ENCODE results near the gene CSNK1G1. TPM values are rescaled to one million over a fixed set of nuclear protein-coding genes. Genes with fewer than 3 reads are reported as not detected.

Gene CSNK1G1
- polyA plus RNA-seq, 1 of the 3 experiments (the other 2 are of a cell fraction) = 10.2 TPM

- H4K20me1 ChIP-seq (ENCODE audit: insufficient read depth) = no peaks in the 10 kb centered on the region
- ChIA-PET CTCF (interaction anchor here (1.2 to 1.3 kb wide), 2 partner anchors 15 to 19 kb away, joined by 4 read pairs; no protein-coding TSS in a partner anchor), POLR2A (no interaction called here)
- H3K79me2 ChIP-seq (ENCODE audit: insufficient read depth) = peaks cover 72% of the 10 kb centered on the region
- H3K9ac ChIP-seq = no peak overlapping the region
- no peak overlapping the region for H3K4me2 ChIP-seq
- H3K27ac ChIP-seq (ENCODE audit: low read depth in 2 of 2, low read length in 1 of 2) = no peak overlapping the region
- no peak overlapping the region for H2AFZ ChIP-seq (ENCODE audit: low read depth)
- WGBS (ENCODE audit: low lambda C conversion rate) = 96% methylated on average over 4 of the region's 4 CpGs
- H3K36me3 ChIP-seq (replicated peaks in 1 of 2; ENCODE audit: control insufficient read depth in 1 of 2, insufficient read depth in 2 of 2, low read length in 1 of 2) = no peaks in the 10 kb centered on the region
- no peaks in the 10 kb centered on the region for H3K9me2 ChIP-seq
- TF ChIP-seq, protein P1, sequence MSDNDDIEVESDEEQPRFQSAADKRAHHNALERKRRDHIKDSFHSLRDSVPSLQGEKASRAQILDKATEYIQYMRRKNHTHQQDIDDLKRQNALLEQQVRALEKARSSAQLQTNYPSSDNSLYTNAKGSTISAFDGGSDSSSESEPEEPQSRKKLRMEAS (IDR thresholded peaks at IDR 0.05; ENCODE audit: low read depth) = no peak
- TF ChIP-seq ELF1 (IDR thresholded peaks at IDR 0.05) = no peak
- no peak for TF ChIP-seq TAF1 (IDR thresholded peaks at IDR 0.05; ENCODE audit: borderline replicate concordance, low read depth, low read length)
- peaks cover 0 to 26% of the 10 kb centered on the region in 2 experiments; a peak in 2 of 4 replicates for H3K4me1 ChIP-seq (ENCODE audit: control insufficient read depth in 1 of 2, insufficient read depth in 2 of 2, low read depth in 1 of 2, low read length in 1 of 2)
- no peaks in the 10 kb centered on the region for H3K27me3 ChIP-seq (ENCODE audit: insufficient read depth)
- H3K4me3 ChIP-seq (ENCODE audit: low read depth in 2 of 2, low read length in 1 of 2) = no peak overlapping the region
- no peak for DNase-seq
- H3K9me3 ChIP-seq = no peaks in the 10 kb centered on the region
- peaks cover 21% of the 10 kb centered on the region for H3F3A ChIP-seq (replicated peaks; ENCODE audit: insufficient read depth)
Measured at GRCh38 chr15:64235552-64235951, 120.4 kb downstream of the CSNK1G1 start.

DNA sequence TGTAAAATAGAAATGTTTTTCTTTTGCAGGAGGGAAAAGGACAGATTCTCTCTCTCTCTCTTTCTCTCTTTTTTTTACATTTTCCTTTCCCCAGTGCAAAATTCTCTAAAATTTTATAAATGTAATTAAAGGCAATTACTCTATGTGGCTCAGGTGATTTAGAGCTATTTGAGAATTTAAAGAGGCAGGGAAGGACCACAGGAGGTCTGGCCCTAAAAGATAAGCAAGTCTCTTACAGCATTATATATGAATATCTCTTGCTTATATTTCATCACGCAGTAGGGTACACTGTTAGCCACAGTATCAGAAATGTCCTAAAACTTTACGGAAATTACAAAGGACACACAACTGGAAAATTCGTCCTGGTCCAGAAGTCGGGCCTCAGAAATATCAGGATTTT lies 122.7 kb downstream of the CSNK1G1 start:
- peak overlapping the region; percentile 41; the same call in 1 of the 2 replicates for H3K9ac ChIP-seq
- no peaks in the 10 kb centered on the region for H3K27me3 ChIP-seq (ENCODE audit: insufficient read depth)
- peak overlapping the region in 1 of 2 experiments; percentile 93; a peak in 3 of 4 replicates for H3K27ac ChIP-seq (ENCODE audit: low read depth in 2 of 2, low read length in 1 of 2)
- no peaks in the 10 kb centered on the region for H3K9me2 ChIP-seq
- H2AFZ ChIP-seq (ENCODE audit: low read depth) = no peak overlapping the region
- H3K4me3 ChIP-seq (ENCODE audit: low read depth in 2 of 2, low read length in 1 of 2) = no peak overlapping the region
- no peak for TF ChIP-seq FOXM1 (IDR thresholded peaks at IDR 0.05; ENCODE audit: low read depth)
- no peak for TF ChIP-seq RFX5 (IDR thresholded peaks at IDR 0.05; ENCODE audit: low read length)
- TF ChIP-seq NRF1 (IDR thresholded peaks at IDR 0.05; ENCODE audit: low read depth, low read length) = no peak
- TF ChIP-seq, protein P2, sequence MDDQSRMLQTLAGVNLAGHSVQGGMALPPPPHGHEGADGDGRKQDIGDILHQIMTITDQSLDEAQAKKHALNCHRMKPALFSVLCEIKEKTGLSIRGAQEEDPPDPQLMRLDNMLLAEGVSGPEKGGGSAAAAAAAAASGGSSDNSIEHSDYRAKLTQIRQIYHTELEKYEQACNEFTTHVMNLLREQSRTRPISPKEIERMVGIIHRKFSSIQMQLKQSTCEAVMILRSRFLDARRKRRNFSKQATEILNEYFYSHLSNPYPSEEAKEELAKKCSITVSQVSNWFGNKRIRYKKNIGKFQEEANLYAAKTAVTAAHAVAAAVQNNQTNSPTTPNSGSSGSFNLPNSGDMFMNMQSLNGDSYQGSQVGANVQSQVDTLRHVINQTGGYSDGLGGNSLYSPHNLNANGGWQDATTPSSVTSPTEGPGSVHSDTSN (IDR thresholded peaks at IDR 0.05) = no peak
- TF ChIP-seq FOXJ3 (CRISPR knock-in tag; IDR thresholded peaks at IDR 0.05) = no peak
- no peak for TF ChIP-seq POLR2AphosphoS5 (IDR thresholded peaks at IDR 0.05; ENCODE audit: low read depth, low read length)
- no peak for TF ChIP-seq GATA2 (CRISPR knock-in tag; IDR thresholded peaks at IDR 0.05)
- TF ChIP-seq CTCF (IDR thresholded peaks at IDR 0.05) = no peak
- TF ChIP-seq EP300 (IDR thresholded peaks at IDR 0.05; ENCODE audit: borderline replicate concordance in 1 of 2, low read depth in 1 of 2, low read length in 1 of 2) = no peak
- no peak for TF ChIP-seq NFIC (IDR thresholded peaks at IDR 0.05; ENCODE audit: borderline replicate concordance)
- TF ChIP-seq TEAD4 (IDR thresholded peaks at IDR 0.05; ENCODE audit: borderline replicate concordance, insufficient read depth) = no peak
- TF ChIP-seq TCF12 (IDR thresholded peaks at IDR 0.05) = no peak
- no peak for TF ChIP-seq MEF2A (IDR thresholded peaks at IDR 0.05; ENCODE audit: borderline replicate concordance, low read depth)
- no peak for TF ChIP-seq YY1 (IDR thresholded peaks at IDR 0.05; ENCODE audit: low read depth)
- TF ChIP-seq, protein P3, sequence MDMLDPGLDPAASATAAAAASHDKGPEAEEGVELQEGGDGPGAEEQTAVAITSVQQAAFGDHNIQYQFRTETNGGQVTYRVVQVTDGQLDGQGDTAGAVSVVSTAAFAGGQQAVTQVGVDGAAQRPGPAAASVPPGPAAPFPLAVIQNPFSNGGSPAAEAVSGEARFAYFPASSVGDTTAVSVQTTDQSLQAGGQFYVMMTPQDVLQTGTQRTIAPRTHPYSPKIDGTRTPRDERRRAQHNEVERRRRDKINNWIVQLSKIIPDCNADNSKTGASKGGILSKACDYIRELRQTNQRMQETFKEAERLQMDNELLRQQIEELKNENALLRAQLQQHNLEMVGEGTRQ (IDR thresholded peaks at IDR 0.05; ENCODE audit: borderline replicate concordance, low read depth, low read length) = no peak
- TF ChIP-seq ELF1 (IDR thresholded peaks at IDR 0.05) = no peak
- no peak for TF ChIP-seq CHD2 (IDR thresholded peaks at IDR 0.05; ENCODE audit: low read length, partially characterized antibody)
- no peak for TF ChIP-seq RXRA (IDR thresholded peaks at IDR 0.05; ENCODE audit: borderline replicate concordance, low read depth)
- peaks cover 0 to 30% of the 10 kb centered on the region in 2 experiments; a peak in 2 of 4 replicates for H3K4me1 ChIP-seq (ENCODE audit: control insufficient read depth in 1 of 2, insufficient read depth in 2 of 2, low read depth in 1 of 2, low read length in 1 of 2)
- POLR2A ChIA-PET = no interaction called here
- peaks cover 21% of the 10 kb centered on the region for H3F3A ChIP-seq (replicated peaks; ENCODE audit: insufficient read depth)
- 92% methylated on average over 4 of the region's 4 CpGs for WGBS (ENCODE audit: low lambda C conversion rate)
- H4K20me1 ChIP-seq (ENCODE audit: insufficient read depth) = no peaks in the 10 kb centered on the region
- H3K9me3 ChIP-seq = no peaks in the 10 kb centered on the region
- peak overlapping the region; percentile 61 for H3K4me2 ChIP-seq
- H3K79me2 ChIP-seq (ENCODE audit: insufficient read depth) = peaks cover 70% of the 10 kb centered on the region
- CTCF ChIA-PET = no interaction called here
- DNase-seq = no peak
- H3K36me3 ChIP-seq (replicated peaks in 1 of 2; ENCODE audit: control insufficient read depth in 1 of 2, insufficient read depth in 2 of 2, low read length in 1 of 2) = no peaks in the 10 kb centered on the region

Measured in SK-N-SH (cell line).